Superior temporal gyrus (tissue), 1 donor: ENCODE results near the gene SEZ6L.
A peak's percentile ranks its signal among the peaks of the same experiment; 100 is the strongest.

ENCODE experiments used
- DNase-seq: peaks from one replicate; pipeline ENCODE4 v3.0.0-alpha.2; 2016; ENCODE audit errors: extremely low spot score

The SEZ6L gene

GRCh38 chr22:26245001-26245400 is 75.7 kb downstream of the SEZ6L start:
- peak; percentile 8 for DNase-seq

DNA sequence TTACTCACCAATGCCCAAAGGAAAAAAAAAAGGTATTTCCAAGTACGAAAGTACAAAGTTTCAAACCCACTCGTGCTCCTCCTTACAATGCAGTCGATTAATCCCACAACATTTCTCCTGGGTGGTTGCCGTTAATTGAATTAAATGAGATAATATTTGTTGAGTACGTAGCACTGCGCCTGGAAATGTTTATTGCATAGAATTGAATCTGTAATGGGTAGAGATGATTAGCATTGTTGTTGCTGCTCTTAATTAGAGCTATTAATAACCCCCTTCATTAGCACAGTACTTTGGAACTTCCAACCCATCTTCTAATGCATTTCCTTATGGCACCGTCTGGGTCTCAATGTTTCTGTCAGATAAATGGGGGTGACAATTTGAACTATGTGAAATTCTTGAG is 77.3 kb downstream of the SEZ6L start:
- DNase-seq = no peak

- no peak for DNase-seq
Observed at GRCh38 chr22:26251869-26252268, 82.6 kb downstream of the SEZ6L start.

DNA sequence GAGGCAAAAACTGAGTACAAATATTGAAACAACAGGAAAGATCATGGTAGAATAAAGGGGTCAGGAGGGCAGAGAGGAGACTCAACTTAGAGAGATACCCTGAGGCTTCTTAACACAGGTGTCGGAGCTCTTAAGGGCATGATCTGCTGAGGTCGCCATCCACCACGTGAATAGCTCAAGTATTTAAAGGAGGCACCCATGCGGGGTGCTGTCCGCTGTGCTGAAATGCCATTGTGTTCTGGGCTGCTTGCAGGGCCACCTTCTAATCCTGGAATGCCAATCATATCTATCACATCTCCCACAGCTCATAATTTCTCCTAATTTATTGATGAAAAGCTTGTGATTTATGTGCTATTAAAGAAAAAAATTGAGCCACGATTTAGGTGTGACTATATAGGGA is 90.2 kb downstream of the SEZ6L start:
- DNase-seq = no peak

GRCh38 chr22:26264162-26264561 is 94.9 kb downstream of the SEZ6L start:
- no peak for DNase-seq

DNA sequence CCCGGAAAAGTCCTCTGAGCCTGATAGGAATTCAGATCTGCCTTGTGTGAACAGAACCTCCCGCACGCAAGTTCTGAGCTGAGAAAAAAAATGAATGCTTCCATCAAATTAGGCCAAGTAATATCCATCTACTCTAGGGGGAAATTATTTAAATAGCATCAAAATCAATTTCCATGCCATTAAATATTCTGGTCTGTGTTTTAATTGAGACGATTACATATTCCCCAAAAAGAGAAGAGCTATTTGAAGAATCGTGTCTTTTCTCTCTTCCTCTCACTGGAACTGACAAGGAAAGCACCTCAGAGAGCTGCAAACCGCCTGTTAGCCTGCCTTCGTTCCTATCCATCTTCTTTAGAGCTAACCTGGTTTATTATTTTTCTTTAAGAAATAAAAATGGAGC is 96.0 kb downstream of the SEZ6L start:
- no peak for DNase-seq

DNA sequence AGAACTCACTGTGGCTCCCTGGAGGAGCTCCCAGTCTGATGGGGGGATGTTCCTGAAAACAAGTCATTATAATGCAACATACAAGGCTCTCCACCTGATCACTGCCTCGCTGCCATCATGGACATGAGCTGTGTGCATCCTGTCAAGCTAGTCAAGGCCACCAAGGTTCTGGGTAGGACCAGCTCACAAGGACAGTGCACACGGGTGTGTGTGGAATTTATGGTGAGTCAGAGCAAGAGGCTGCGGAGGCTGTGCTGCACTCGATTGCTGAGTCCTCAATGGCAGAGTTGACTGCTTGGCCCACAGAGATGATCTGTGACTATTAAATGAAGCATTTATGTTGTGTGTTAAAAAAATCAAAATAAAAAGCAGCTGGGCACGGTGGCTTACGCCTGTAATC is 96.6 kb downstream of the SEZ6L start:
- DNase-seq = no peak

DNA sequence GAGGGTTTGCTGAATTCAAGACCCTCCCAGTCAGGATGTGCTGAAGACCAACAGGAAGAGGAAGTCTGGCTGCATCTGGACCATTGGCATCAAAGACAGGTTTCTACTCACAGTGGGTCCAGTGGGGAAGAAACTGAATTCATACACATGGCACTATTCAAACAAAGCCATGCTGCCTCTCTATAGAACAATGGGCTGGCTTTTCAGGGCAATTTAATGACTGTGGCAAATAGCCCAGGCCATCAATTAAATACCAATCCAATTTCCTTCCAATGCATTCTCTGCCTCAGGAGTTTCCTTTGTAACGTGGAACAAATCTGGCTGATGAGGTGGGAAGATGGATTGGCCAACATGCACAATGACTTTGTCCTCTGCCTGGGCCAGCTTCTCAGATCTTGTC is 98.6 kb downstream of the SEZ6L start:
- no peak for DNase-seq

DNA sequence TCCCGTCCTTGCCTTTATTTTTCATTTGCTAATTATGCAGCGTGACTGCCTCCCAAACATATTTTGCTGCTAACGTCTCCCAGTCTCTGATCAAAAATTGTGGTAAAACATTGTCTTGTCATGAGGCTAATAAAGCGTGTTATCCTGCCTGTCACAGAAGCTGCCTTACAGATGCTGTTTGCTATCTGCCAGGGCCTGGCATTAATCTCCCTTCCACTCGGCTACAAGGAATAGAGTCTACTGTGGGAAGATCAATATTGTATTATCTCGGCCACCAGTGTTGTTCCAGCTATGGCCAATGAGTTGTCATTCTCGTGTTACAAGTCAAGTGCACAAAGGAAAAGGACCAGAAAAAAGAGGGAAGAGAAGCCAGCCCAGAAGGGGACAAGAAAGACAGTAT is 100.3 kb downstream of the SEZ6L start:
- no peak for DNase-seq

DNA sequence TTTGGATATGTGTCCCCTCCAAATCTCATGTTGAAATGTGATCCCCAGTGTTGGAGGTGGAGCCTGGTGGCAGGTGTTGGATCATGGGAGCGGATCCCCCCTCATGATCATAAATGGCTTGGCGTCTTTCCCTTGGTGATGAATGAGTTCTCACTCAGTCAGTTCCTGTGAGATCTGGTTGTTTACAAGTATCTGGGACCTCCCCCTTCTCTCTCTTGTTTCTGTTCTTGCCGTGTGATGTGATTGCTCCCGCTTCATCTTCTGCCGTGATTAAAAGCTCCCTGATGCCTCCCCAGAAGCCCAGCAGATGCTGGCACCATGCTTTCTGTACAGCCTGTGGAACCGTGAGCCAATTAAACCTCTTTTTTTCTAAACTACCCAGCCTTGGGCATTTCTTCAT is 102.2 kb downstream of the SEZ6L start:
- DNase-seq = no peak

- DNase-seq = peak; percentile 70
Observed at GRCh38 chr22:26273011-26273675, 103.9 kb downstream of the SEZ6L start.

DNA sequence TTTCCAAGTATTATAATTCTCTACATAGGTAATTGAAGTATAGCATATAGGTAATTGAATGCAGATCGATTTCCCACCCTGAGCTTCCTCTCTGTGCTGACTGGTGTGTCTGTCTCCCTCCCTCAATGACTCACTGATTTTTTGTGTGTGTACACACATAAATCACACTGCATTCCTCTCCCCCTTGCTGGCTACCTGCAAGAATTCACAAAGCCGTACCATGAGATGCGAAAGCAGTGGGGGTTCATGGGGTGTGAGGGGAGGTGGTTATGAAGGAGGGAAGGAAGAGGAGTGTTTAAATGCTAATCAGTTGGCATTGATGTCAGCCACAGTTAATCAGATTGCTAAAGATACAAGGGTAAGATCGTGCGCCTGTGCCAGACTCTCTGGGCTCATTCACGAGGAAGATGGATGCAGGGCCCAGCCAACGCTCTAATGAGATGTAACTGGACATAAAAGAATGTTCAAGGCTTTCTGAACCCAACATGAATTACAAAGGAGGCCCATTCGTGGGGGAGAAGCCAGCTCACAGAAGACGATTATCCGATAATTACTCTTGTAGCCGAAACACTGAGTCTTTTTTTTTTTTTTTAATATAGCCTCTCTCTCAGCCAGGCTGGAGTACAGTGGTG is 107.4 kb downstream of the SEZ6L start:
- no peak for DNase-seq

GRCh38 chr22:26281941-26282340 is 112.7 kb downstream of the SEZ6L start:
- no peak for DNase-seq

DNA sequence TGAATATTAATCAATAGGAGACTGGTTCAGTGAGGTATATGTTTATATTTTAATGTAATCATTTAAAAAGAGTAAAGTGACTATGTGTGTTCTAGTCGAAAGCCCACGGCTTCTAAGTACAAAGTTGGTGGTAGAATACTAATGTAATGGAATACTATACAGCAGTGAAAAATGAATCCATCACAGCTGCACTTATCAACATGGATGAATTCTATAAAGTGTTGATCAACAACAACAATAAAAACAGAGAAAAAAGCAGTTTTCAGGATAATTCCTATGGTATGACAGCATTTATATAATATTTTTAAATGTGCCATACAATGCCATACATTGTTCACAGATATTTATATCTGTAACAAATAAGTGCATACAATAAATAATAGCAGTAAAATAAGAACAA is 114.1 kb downstream of the SEZ6L start:
- no peak for DNase-seq

DNA sequence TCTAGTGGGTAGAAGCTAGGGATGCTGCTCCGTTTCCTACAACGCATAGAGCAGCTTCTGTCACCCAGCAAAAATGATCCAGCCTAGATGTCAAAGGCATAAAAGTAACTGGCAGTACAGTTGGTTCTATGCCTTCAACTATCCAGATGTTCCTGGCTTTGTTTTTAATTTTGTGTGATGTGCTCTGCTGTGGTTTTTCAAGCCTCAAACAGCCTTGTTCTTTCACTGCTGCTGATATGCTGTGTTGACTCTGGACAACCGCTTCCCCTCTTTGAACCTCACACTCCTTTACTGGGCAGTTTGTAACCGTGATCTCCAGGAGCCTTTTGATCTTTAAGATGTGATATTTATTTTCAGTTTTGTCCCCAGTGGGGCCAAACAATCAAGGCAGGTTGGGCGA is 116.4 kb downstream of the SEZ6L start:
- DNase-seq = no peak

- DNase-seq = no peak
Observed at GRCh38 chr22:26286091-26286820, 117.0 kb downstream of the SEZ6L start.

GRCh38 chr22:26287382-26288225 is 118.3 kb downstream of the SEZ6L start:
- no peak for DNase-seq

DNA sequence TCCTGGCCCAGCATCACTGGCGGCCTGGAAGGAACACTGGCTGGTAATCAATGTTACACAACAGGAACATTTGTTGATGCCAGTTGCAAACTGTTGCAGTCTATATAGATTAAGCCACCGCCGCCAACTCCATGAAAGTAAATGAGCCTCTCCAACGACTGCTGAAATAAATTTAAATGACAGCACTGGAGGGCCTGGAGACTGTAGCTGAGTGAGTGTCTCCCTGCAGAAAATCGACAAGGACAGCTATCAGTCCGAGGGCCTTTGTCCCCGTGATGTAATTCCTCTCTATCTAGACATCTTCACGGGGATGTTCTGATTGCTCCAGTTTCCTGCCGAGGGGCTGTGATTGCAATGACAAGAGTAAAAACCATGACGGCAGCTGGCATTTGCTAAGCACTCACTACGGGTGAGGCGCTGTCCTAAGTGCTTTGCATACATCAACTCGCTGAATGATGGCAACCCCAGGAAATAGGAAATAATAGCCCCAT is 120.4 kb downstream of the SEZ6L start:
- DNase-seq = no peak

DNA sequence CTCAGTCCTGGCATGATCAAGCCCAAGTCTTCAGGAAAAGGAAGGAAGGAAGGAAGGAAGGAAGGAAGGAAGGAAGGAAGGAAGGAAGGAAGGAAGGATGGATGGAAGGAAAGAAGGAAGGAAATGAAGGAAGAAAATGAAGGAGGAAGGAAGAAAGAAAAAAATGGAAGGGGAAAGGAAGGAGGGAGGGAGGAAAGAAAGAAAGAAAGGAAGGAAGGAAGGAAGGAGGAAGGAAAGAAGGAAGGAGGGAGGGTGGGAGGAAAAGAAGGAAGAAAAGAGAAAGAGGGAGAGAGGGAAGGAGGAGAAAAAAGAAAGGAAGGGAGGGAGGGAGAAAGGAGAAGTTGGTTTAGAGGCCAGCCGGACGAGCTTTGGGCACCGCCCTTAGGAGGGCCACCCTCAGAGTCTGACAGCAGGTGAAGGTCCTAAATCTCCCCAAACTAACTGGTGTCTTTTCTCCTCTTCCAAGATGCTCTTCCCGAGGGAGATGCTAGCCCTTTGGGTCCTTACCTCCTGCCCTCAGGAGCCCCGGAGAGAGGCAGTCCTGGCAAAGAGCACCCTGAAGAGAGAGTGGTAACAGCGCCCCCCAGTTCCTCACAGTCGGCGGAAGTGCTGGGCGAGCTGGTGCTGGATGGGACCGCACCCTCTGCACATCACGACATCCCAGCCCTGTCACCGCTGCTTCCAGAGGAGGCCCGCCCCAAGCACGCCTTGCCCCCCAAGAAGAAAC is 122.8 kb downstream of the SEZ6L start:
- no peak for DNase-seq

DNA sequence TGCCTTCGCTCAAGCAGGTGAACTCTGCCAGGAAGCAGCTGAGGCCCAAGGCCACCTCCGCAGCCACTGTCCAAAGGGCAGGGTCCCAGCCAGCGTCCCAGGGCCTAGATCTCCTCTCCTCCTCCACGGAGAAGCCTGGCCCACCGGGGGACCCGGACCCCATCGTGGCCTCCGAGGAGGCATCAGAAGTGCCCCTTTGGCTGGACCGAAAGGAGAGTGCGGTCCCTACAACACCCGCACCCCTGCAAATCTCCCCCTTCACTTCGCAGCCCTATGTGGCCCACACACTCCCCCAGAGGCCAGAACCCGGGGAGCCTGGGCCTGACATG is 123.4 kb downstream of the SEZ6L start:
- DNase-seq = no peak

GRCh38 chr22:26295563-26296126 is 126.4 kb downstream of the SEZ6L start:
- no peak for DNase-seq
